HG02798 (cell line): ENCODE measurements around the gene MAGI1.

Experiments
- ATAC-seq: cut with Tn5 transposase; IDR thresholded peaks from one replicate; pipeline ENCODE4 v1.9.1; 2021; ENCODE audit warnings: mild to moderate bottlenecking; ENCODE audit not compliant: unreplicated experiment, poor library complexity

MAGI1 gene

DNA sequence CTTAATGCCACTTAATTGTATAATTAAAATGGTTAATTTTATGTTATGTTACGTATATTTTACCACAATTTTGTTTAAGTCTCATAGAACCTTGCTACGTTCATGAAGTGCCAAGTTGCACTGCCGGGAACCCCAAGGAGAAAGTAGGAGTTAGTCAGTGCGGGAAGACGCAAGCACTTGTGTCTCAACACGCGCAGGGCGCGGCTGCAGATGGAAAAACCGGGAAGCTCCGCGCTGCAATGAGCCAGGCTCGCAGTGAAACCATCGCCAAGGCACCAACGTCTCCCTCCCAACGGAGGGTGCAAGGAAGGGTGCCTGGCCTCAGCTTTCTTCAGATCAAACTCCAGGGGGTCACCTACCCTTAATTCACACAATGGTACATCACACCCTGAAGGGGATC is 21.6 kb downstream of the MAGI1 start:
- ATAC-seq, result no peak

DNA sequence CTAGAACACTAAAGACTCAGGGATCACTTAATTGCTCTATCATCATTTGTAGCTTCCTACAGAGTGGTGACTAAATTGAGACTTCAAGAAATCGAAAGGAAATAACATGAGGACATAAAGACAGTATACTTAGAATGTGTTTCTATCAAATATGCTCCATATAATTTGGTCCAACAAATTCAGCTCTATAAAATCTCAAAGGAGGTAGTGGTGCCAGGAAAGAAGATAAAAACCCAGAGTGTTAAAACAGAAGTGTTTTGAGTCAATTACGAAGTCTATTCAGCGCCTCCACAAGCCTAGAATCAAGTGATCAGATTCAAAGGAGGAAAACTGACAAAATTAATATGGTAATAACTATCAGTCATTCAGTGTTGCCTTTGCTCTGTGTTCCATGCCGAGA is 22.9 kb downstream of the MAGI1 start:
- no peak for ATAC-seq

DNA sequence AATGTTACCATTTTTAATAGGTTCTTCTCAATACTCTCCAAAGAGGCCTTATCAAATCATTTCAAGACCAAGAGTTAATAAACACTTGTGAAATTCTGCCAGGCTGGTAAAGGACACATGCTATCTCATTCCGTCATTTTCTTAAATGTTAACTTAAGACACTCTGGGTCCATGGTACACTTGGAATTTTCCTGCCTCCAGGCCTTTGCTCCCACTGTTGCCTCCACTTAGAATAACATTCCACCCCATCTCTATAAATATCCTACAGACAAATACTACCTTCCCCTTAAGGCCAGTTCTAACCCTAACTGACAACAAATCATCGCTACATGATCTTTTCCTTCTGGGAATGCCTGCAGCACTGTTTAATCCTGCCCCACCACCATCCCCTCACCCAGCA is 24.1 kb downstream of the MAGI1 start:
- ATAC-seq, result no peak

DNA sequence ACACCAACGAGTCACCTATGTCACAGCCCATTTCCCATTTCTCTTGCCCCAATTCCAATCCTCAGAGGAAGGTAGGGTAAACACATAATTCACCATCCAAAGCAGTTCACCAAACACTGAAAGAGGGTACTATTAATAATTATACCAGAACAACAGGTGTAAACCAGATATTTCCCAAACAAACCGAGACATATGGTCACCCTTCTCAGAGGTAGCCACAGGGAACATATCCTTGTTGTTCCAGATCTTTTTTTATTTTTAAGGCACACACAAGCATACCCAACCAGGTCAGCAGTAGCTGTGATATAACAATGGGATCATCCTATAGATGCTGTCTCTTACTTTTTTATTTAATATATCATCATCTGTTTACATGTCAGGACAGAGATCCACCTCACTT is 24.7 kb downstream of the MAGI1 start:
- ATAC-seq, result no peak

- ATAC-seq, result no peak
These were observed 26.0 kb downstream of the MAGI1 start for GRCh38 chr3:66012711-66013110.

DNA sequence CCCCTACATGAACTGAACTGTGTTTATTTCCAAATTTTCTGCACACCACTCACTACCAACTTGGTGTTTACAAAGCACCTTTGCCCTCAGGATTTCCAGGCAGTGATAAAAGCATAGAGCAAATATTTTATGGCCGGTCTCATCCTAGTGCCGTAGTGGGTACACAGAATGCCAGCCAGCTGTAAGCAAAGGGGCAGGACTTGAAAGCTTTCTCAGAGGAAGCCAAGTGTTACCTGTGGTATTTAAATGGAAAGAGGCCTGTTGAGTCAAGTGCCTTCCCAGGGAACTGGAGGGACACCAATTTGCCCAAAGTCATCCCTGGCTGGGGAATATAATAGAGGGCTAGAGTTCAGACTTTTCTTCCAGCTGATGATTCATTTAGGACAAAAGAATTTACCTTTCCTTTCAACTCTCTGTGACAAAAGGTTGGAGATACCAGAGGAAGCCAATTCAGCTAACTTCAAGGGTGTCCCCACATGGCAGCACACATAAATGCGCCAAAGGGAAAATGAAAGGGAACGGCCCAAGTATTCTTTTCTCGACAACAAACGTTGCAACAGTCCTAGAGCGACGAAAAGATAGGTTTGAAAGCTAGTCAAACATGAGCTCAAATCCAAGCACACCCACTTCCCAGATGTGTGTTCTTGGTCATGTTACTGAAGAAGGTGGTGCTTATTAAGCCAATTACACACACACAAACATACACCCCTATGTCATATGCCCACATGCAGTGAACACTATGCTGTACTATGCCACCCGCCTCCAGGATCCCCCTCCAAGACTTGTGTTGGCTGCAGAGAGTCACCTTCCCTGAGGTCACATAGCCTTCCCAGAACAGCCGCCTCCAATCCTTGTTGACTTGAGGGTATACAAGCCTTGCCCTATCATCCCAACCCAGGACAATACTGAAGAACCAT is 27.7 kb downstream of the MAGI1 start:
- no peak for ATAC-seq

DNA sequence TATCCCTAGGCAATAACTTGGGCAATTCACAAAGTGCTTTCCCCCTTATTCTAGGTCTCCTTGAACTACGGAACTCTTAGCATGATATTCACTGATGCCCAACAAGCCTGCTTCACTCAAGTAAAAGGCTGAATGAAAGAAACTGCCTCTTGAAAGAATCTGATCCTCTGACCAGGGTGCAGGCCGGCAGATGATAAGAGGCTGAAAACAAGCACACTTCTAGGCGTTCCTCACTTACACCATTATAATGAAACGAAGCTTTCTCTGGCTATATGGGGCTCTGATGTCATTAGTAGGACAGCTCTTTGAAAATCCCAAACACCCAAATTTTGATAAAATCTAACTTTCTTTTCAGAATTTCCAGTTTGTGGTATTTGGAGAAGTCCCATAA is 28.4 kb downstream of the MAGI1 start:
- ATAC-seq, result no peak

DNA sequence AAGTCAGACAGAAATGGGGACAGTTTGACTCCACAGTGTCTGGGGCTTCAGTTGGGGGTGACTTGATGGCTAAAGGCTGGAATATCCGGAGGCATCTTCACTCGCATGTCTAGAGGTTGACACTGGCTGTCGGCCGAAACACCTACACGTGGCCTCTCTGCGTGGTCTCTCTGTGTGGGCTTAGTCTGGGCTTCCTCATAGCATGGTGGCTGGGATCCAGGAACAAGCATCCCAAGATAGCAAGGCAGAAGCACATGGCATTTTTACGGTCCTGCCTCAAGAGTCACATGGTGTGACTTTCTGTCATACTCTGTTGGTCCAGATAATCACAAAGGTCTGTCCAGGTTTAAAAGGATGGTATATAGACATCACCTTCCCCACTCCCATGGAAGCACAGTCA is 34.5 kb downstream of the MAGI1 start:
- no peak for ATAC-seq

DNA sequence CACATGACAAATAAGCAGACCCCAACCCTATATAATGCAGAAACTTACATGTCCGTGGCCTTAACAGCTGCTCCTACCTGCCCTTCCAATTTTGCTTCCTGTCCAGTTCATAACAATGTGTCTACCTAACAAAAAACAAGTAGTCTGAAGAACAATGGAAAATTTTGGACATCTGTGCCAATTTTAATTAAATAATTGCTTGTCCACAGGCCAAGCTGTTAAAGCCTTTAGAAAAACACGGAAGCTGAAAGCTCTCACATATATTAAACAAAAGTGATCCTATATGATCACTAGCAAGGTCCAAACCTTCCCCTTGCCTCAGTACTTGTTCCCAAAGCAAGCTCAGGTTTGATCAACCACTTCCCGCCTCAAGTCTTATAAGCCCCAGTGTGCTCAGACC is 37.1 kb downstream of the MAGI1 start:
- ATAC-seq, result no peak

- no peak for ATAC-seq
These were observed 38.2 kb downstream of the MAGI1 start for GRCh38 chr3:66000506-66000905.

DNA sequence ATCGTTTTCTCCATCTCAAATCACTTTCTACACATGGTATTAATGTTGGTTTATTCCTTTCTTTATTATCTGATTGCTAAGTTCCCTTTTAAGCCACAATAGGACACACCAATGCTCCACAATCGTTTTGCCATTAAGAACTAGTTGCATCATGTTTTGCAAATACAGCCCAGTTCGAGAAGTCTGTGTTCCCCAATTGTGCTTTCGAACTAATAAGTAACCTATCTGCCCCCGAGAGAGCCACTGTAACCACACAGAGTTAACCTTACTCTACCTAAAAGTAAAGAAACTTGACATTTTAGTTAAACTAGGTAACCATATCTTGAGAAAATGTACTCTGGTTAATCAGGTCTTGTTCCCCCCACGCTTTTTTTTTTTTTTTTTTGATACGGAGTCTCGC is 39.1 kb downstream of the MAGI1 start:
- ATAC-seq, result no peak

- ATAC-seq, result no peak
These were observed 42.1 kb downstream of the MAGI1 start for GRCh38 chr3:65996589-65996988.

GRCh38 chr3:65995515-65995914 is 43.2 kb downstream of the MAGI1 start:
- ATAC-seq, result no peak

- no peak for ATAC-seq
These were observed 43.7 kb downstream of the MAGI1 start for GRCh38 chr3:65995030-65995429.

GRCh38 chr3:65993134-65993900 is 45.4 kb downstream of the MAGI1 start:
- no peak for ATAC-seq

GRCh38 chr3:65992106-65992505 is 46.6 kb downstream of the MAGI1 start:
- no peak for ATAC-seq

GRCh38 chr3:65988411-65989180 is 50.1 kb downstream of the MAGI1 start:
- ATAC-seq, result no peak

DNA sequence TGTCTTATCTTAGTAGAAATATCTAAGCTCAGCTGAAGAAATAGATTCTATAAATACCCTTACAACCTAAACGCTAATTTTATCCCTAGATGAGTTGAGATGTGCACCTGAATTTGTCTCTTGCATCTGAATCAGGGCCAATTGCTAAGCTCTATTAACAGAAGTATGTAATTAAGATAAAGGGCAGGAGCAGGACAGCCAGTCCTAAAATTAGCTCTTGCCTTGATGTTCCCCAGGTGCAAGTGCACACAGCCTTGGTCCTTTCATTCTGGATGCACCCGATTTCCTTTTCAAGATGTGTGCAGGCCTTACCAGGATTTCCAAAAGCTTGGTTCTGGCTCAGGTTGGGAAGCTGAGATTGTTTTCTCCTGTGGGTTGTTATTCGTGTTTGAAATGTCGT is 52.4 kb downstream of the MAGI1 start:
- no peak for ATAC-seq

GRCh38 chr3:65984975-65985374 is 53.7 kb downstream of the MAGI1 start:
- no peak for ATAC-seq

GRCh38 chr3:65983100-65983499 is 55.6 kb downstream of the MAGI1 start:
- no peak for ATAC-seq

DNA sequence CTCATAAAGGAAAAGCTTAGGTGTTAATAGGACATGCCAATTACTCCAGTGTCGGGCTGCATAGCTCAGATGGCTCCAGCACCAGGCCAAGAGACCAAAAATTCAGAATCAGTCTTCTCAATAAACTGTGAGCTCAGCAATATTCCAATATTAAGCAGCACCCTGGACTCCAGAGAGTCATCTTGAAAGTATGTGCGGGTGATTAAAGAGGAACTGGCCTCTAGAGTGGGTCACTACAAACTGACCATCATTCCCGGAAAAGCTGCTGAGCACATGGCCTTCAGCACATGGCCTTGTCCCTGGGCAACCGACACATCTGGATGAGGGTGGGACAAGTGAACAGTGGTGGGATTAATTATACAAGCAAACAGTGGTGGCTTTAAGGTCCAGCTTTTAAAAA is 59.0 kb downstream of the MAGI1 start:
- no peak for ATAC-seq
